ENCODE data around the gene CCM2. TPM values are rescaled to one million over a fixed set of nuclear protein-coding genes. Genes with fewer than 3 reads are reported as not detected.

Gene CCM2
- total and polyA plus RNA-seq, 7 donors, result 28.1 to 54.2 (median 34.1) TPM

DNA sequence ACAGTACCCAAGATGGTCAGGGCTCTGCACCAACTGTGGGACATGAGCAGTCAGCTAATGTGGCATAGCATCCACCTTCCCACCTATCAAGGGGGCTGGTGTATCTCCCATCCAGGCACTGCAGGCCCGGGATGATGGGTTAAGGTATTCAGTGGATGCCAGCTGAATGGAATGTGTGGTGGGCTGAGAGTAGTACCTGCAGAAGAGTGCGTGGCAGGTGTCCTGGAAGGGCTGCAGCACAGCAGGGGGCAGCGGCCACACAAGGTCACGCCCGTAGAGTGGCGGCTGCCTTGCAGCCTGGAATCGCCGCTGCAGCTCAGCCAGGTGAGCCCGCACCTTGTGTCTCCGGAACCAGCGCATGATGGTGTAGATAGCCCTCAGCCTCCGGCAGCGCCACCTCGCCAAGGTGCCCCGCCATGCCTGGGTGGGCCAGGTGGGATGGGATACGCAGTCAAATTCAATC is 34.5 kb upstream of the CCM2 start:
- WGBS, 2 donors, result 95 to 97% methylated on average over 16 of the region's 16 CpGs
- TF ChIP-seq EP300 (IDR thresholded peaks at IDR 0.05), result no peak
- TF ChIP-seq, protein P1, sequence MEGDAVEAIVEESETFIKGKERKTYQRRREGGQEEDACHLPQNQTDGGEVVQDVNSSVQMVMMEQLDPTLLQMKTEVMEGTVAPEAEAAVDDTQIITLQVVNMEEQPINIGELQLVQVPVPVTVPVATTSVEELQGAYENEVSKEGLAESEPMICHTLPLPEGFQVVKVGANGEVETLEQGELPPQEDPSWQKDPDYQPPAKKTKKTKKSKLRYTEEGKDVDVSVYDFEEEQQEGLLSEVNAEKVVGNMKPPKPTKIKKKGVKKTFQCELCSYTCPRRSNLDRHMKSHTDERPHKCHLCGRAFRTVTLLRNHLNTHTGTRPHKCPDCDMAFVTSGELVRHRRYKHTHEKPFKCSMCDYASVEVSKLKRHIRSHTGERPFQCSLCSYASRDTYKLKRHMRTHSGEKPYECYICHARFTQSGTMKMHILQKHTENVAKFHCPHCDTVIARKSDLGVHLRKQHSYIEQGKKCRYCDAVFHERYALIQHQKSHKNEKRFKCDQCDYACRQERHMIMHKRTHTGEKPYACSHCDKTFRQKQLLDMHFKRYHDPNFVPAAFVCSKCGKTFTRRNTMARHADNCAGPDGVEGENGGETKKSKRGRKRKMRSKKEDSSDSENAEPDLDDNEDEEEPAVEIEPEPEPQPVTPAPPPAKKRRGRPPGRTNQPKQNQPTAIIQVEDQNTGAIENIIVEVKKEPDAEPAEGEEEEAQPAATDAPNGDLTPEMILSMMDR (IDR thresholded peaks at IDR 0.05), result no peak

DNA sequence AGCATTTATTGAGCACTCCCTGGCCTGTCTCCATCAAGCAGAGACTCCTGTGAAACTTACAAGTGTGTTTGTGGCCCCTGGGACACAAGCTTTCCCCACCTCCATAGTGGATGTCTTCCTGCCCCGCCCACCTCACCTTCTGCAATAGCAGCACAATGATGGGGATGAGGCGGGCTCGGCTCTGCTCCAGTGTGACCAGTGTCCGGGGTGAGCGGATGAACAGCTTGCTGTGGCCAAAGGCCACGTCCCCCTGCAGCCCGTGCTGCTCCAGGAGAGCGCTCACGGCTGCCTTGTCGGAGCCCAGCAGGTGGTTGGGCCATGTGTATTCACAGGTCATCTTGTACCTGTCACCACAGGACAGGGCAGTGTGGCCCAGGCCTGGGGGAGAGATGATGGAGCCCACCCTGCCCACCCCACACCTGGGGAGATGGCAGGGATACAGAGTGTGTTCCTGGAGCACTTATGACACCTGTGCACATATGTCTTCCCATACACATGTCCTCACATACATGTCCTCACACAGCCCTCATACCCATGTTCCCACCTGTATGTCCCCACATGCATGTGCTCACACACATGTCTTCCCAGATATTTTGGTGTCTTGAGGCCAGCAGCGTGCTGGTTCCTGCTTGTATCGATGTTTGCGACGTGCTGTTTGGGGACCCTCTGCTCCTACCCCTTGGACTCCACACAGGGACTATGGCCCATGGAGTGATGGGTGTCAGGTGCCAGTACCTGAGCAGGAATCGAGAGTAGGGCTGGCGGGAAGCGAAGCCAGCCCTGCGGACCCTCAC is 33.9 kb upstream of the CCM2 start:
- Histone ChIP-seq H3K4me3 (no peak overlapping the region), H3K27ac (no peak overlapping the region), H3K4me1 (peaks cover 0 to 15% (median 12%) of the 10 kb centered on the region in 4 donors), H3K36me3 (no peaks in the 10 kb centered on the region), H3K27me3 (peaks cover 0 to 16% (median 0%) of the 10 kb centered on the region in 3 donors), H3K9me3 (no peaks in the 10 kb centered on the region)
- WGBS, 2 donors, result 96 to 97% methylated on average over 18 of the region's 18 CpGs
- DNase-seq, result peak; percentile 39
- intact Hi-C loops (cut with DNase I), result loop anchor here (2.0 kb wide), 1 partner anchor 171 kb away; no protein-coding TSS in a partner anchor
- TF ChIP-seq EP300 (IDR thresholded peaks at IDR 0.05) (no peak), POLR2A (IDR thresholded peaks at IDR 0.05) (no peak), POLR2AphosphoS5 (IDR thresholded peaks at IDR 0.05) (no peak)
- TF ChIP-seq, protein P1 (IDR thresholded peaks at IDR 0.05), result no peak

More for the DNA sequence above, 34.5 kb upstream of the CCM2 start:
- H3K4me3 ChIP-seq, result no peak overlapping the region
- no peaks in the 10 kb centered on the region for H3K9me3 ChIP-seq
- peaks cover 0 to 18% (median 0%) of the 10 kb centered on the region in 3 donors for H3K27me3 ChIP-seq
- DNase-seq, result peak; percentile 37
- H3K4me1 ChIP-seq, result peaks cover 0 to 15% (median 12%) of the 10 kb centered on the region in 4 donors
- intact Hi-C loops (cut with DNase I), result no loop called here
- no peak overlapping the region for H3K27ac ChIP-seq
- H3K36me3 ChIP-seq, result no peaks in the 10 kb centered on the region

DNA sequence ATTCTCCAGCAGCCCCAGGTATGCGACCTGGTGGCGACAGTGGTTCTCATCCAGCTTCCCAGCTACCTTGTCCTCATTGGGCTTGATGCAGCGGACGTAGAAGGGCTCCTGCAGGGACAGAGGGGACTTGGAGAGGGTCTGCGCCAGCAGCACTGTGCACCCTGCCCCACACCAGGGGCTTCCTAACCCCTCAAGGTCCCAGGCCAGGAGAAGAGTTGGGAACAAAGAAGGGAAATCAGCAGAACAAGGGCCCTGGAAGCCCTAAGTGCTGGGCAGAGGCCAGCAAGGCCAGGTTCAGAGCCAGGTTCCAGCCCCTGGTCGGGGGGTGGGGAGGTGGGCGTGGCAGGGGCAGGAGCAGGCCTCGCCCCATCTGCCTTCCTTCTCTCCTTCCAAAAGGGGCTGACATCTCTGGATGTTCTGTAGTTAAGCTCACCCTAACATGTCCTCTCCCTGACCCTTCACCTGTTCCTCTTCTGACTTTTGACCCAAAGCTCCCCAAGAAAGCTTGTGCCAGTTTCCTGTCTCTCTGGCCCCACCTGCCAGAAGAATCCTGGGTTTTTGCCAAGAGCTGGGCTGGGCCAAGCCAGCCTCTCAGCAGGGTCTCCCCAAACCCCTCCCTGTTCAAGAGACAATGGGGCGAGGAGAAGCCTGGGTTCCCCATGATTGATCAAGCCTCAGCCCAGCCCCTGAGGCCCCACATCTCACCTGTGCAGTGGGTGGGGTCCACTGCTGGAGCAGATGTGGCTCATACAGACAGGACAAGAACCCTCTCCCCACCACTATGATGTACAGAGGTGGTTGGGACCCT is 33.1 kb upstream of the CCM2 start:
- no peaks in the 10 kb centered on the region for H3K9me3 ChIP-seq
- TF ChIP-seq POLR2A (IDR thresholded peaks at IDR 0.05) (no peak), POLR2AphosphoS5 (IDR thresholded peaks at IDR 0.05) (no peak), EP300 (IDR thresholded peaks at IDR 0.05) (no peak)
- TF ChIP-seq, protein P1 (IDR thresholded peaks at IDR 0.05), result no peak
- intact Hi-C loops (cut with DNase I), result loop anchor here (2.0 kb wide), 1 partner anchor 170 kb away; no protein-coding TSS in a partner anchor
- H3K36me3 ChIP-seq, result no peaks in the 10 kb centered on the region
- peaks cover 0 to 15% (median 12%) of the 10 kb centered on the region in 4 donors for H3K4me1 ChIP-seq
- no peak overlapping the region for H3K4me3 ChIP-seq
- DNase-seq, result peak; percentile 40
- H3K27me3 ChIP-seq, result peaks cover 0 to 12% (median 0%) of the 10 kb centered on the region in 3 donors
- H3K27ac ChIP-seq, result no peak overlapping the region
- 65 to 84% methylated on average over 9 of the region's 9 CpGs for WGBS, 2 donors

GRCh38 chr7:44967571-44968446 is 32.2 kb upstream of the CCM2 start:
- intact Hi-C loops (cut with DNase I), result loop anchor here (2.0 kb wide), 1 partner anchor 169 kb away; no protein-coding TSS in a partner anchor
- no peaks in the 10 kb centered on the region for H3K9me3 ChIP-seq
- peaks cover 0 to 6% (median 0%) of the 10 kb centered on the region in 3 donors for H3K27me3 ChIP-seq
- peaks cover 0 to 6% (median 4%) of the 10 kb centered on the region in 4 donors for H3K4me1 ChIP-seq
- no peaks in the 10 kb centered on the region for H3K36me3 ChIP-seq
- no peak overlapping the region for H3K4me3 ChIP-seq
- TF ChIP-seq POLR2AphosphoS5 (IDR thresholded peaks at IDR 0.05), result no peak
- TF ChIP-seq EP300 (IDR thresholded peaks at IDR 0.05), result no peak
- TF ChIP-seq, protein P1 (IDR thresholded peaks at IDR 0.05), result no peak
- TF ChIP-seq POLR2A (IDR thresholded peaks at IDR 0.05), result no peak
- DNase-seq, result peak; percentile 63
- no peak overlapping the region for H3K27ac ChIP-seq
- 90 to 92% methylated on average over 18 of the region's 18 CpGs for WGBS, 2 donors
